HepG2 (cell line): Measurements from ENCODE around the gene RIPOR1. TPM values are rescaled to one million over a fixed set of nuclear protein-coding genes. Genes with fewer than 3 reads are reported as not detected.

ENCODE experiments used
- ATAC-seq: fragments of 200-7000 bp; cut with Tn5 transposase; 3 replicates; pipeline ENCODE4 v1.9.1; 2020; ENCODE audit warnings: mild to moderate bottlenecking, moderate library complexity
- BruUV-seq: library from RNA; stranded (reverse); fragments of 400-500 nt; replicated peaks from 2 replicates; lab custom pipeline; 2021; lab: Mats Ljungman, UMichigan
- CTCF ChIA-PET: fragments of 300-600 bp; formaldehyde crosslinking; extraction: SDS; loops from one replicate; lab custom pipeline; 2021; ENCODE audit warnings: low total read pairs, inconsistent platforms, low intra/inter-chr PET ratio; lab: Yijun Ruan, JAX
- POLR2A ChIA-PET: fragments of 350-600 bp; sonication (Branson Sonifier 250); formaldehyde crosslinking; loops from one replicate; lab custom pipeline; 2020; ENCODE audit warnings: antibody characterized with exemption, inconsistent platforms; lab: Yijun Ruan, JAX
- DNase-seq: peaks from one replicate; pipeline ENCODE4 v3.0.0-alpha.2; 2015; ENCODE audit warnings: low spot score
- FAIRE-seq: peaks from 3 replicates; lab custom pipeline; 2011; peaks lifted over from hg19 to GRCh38; lab: Jason Lieb, UNC
- H2AFZ ChIP-seq: one replicate; pipeline ENCODE4 v1.6.1; 2011; ENCODE audit warnings: low read length, inconsistent platforms
- H3K27ac ChIP-seq: fragments of 300-600 bp; 3 replicates; pipeline ENCODE4 v1.8.0; 2011; ENCODE audit warnings: mixed run types, mild to moderate bottlenecking, mixed read lengths, low read length, inconsistent platforms; ENCODE audit not compliant: insufficient read depth; ENCODE audit errors: extremely low read length
- H3K27me3 ChIP-seq, 2 experiments: fragments of 200-600 bp in 1 of 2; 2 replicates in 1 of 2; 3 replicates in 1 of 2; pipeline versions ENCODE4 v1.6.0 to v1.8.0; 2011; ENCODE audit warnings: low read length in 2 of 2, mild to moderate bottlenecking in 2 of 2, moderate library complexity in 2 of 2, inconsistent platforms in 1 of 2; ENCODE audit not compliant: insufficient read depth in 2 of 2, control insufficient read depth in 1 of 2
- H3K36me3 ChIP-seq, 2 experiments: fragments of 200-600 bp in 1 of 2; replicated peaks in 1 of 2; 2 replicates in 1 of 2; 3 replicates in 1 of 2; pipeline versions ENCODE4 v1.5.1 to v1.8.0; 2011; ENCODE audit warnings: low read length in 2 of 2, inconsistent platforms in 1 of 2; ENCODE audit not compliant: insufficient read depth in 2 of 2, control insufficient read depth in 1 of 2
- H3K4me1 ChIP-seq: 2 replicates; pipeline ENCODE4 v1.5.1; 2012; ENCODE audit warnings: low read length, inconsistent platforms; ENCODE audit not compliant: insufficient read depth
- H3K4me2 ChIP-seq: 2 replicates; pipeline ENCODE4 v1.6.0; 2011; ENCODE audit warnings: low read depth, low read length, inconsistent platforms
- H3K4me3 ChIP-seq, 3 experiments: fragments of 200-600 bp in 1 of 3; sonication (generic), shearing (Covaris generic) in 1 of 3; replicated peaks in 1 of 3; 2 replicates each; pipeline ENCODE4 v1.5.1; 2011 to 2016; ENCODE audit warnings: low read length in 3 of 3, inconsistent platforms in 2 of 3, low read depth in 2 of 3, mild to moderate bottlenecking in 2 of 3, control low read depth in 1 of 3, mixed read lengths in 1 of 3; ENCODE audit not compliant: insufficient read depth in 1 of 3
- H3K79me2 ChIP-seq: one replicate; pipeline ENCODE4 v1.6.1; 2011; ENCODE audit warnings: low read length, inconsistent platforms; ENCODE audit not compliant: insufficient read depth
- H3K9ac ChIP-seq: 2 replicates; pipeline ENCODE4 v1.6.0; 2011; ENCODE audit warnings: mild to moderate bottlenecking, low read depth, low read length, inconsistent platforms; ENCODE audit not compliant: insufficient read depth
- H3K9me3 ChIP-seq: 2 replicates; pipeline ENCODE4 v1.5.1; 2012; ENCODE audit warnings: mild to moderate bottlenecking, low read length
- H4K20me1 ChIP-seq: 2 replicates; pipeline ENCODE4 v1.6.0; 2011; ENCODE audit warnings: inconsistent platforms, mild to moderate bottlenecking, low read length, moderate library complexity; ENCODE audit not compliant: insufficient read depth
- CAMTA2 ChIP-seq: sonication (generic); formaldehyde crosslinking; IDR thresholded peaks from 2 replicates; pipeline ENCODE4 v1.4.0; 2020; ENCODE audit warnings: mild to moderate bottlenecking, missing genetic modification reagents, borderline replicate concordance
- ELF3 ChIP-seq: IDR thresholded peaks from 2 replicates; pipeline ENCODE4 v1.6.1; 2016; ENCODE audit warnings: missing genetic modification reagents, missing compliant biosample characterization
- IRF1 ChIP-seq: sonication (generic); formaldehyde crosslinking; IDR thresholded peaks from 2 replicates; pipeline ENCODE4 v1.4.0; 2020; ENCODE audit warnings: low read depth, mild to moderate bottlenecking, missing genetic modification reagents
- KLF16 ChIP-seq, 2 experiments: sonication (generic) in 1 of 2; formaldehyde crosslinking in 1 of 2; IDR thresholded peaks; 2 replicates each; pipeline versions ENCODE4 v1.6.1 to v1.8.0; 2016 to 2023; ENCODE audit warnings: missing genetic modification reagents in 2 of 2, missing compliant biosample characterization in 1 of 2
- KLF9 ChIP-seq: IDR thresholded peaks from 2 replicates; pipeline ENCODE4 v1.6.1; 2016; ENCODE audit warnings: low read depth
- NCOA1 ChIP-seq: sonication (generic); formaldehyde crosslinking; IDR thresholded peaks from 2 replicates; pipeline ENCODE4 v1.9.0; 2021; ENCODE audit warnings: missing genetic modification reagents
- SATB2 ChIP-seq: sonication (generic); formaldehyde crosslinking; IDR thresholded peaks from 2 replicates; pipeline ENCODE4 v1.5.0; 2020; ENCODE audit warnings: missing genetic modification reagents
- TBX3 ChIP-seq: fragments of 450-650 bp; IDR thresholded peaks from 2 replicates; pipeline ENCODE4 v1.6.1; 2017; ENCODE audit warnings: antibody characterized with exemption, mild to moderate bottlenecking, inconsistent platforms, borderline replicate concordance
- ZEB1 ChIP-seq: IDR thresholded peaks from 2 replicates; pipeline ENCODE4 v1.6.1; 2012; ENCODE audit warnings: mild to moderate bottlenecking, low read depth, inconsistent platforms; ENCODE audit not compliant: insufficient replicate concordance
- ZFAT ChIP-seq: sonication (generic); formaldehyde crosslinking; conservative IDR thresholded peaks from 2 replicates; pipeline ENCODE4 v1.8.1; 2023; ENCODE audit warnings: missing genetic modification reagents, inconsistent platforms
- ZFX ChIP-seq: sonication (generic); formaldehyde crosslinking; IDR thresholded peaks from 2 replicates; pipeline ENCODE4 v1.4.0; 2020; ENCODE audit warnings: mild to moderate bottlenecking, low read depth, missing genetic modification reagents, moderate library complexity
- ZNF264 ChIP-seq: sonication (generic); formaldehyde crosslinking; IDR thresholded peaks from 2 replicates; pipeline ENCODE4 v1.4.0; 2020; ENCODE audit warnings: missing genetic modification reagents
- ZNF430 ChIP-seq: sonication (generic); formaldehyde crosslinking; IDR thresholded peaks from 2 replicates; pipeline ENCODE4 v1.9.0; 2021; ENCODE audit warnings: mild to moderate bottlenecking, missing genetic modification reagents
- ZNF432 ChIP-seq: sonication (generic); formaldehyde crosslinking; IDR thresholded peaks from 2 replicates; pipeline ENCODE4 v1.5.0; 2020; ENCODE audit warnings: missing genetic modification reagents, mild to moderate bottlenecking, borderline replicate concordance
- ZNF639 ChIP-seq: conservative IDR thresholded peaks from 2 replicates; pipeline ENCODE4 v1.6.1; 2018; ENCODE audit warnings: missing genetic modification reagents
- ZNF678 ChIP-seq: sonication (generic); formaldehyde crosslinking; IDR thresholded peaks from 2 replicates; pipeline ENCODE4 v1.4.0; 2020; ENCODE audit warnings: mild to moderate bottlenecking, missing genetic modification reagents
- ZSCAN12 ChIP-seq: sonication (generic); formaldehyde crosslinking; IDR thresholded peaks from 2 replicates; pipeline ENCODE4 v1.9.0; 2021; ENCODE audit warnings: mild to moderate bottlenecking, missing genetic modification reagents
- WGBS: methylation state at CpG from one replicate; pipeline ENCODE4 v1.1.6; 2017; ENCODE audit warnings: low lambda C conversion rate; 5-methylcytosine and 5-hydroxymethylcytosine counted together
- in situ Hi-C: cut with HindIII; loops from 2 replicates; pipeline ENCODE4 v1.10.0; 2017; ENCODE audit warnings: low pct_unique_long_range_greater_than_20kb; ENCODE audit not compliant: extremely low pct_ligation_motif_present
- intact Hi-C: fragments of 100-400 bp; cut with micrococcal nuclease; formaldehyde crosslinking; loops from one replicate; pipeline ENCODE4 v1.10.0; 2022; ENCODE audit not compliant: unreplicated experiment
- polyA plus RNA-seq, 8 experiments: library from polyadenylated mRNA; depleted of rRNA in 3 of 8; stranded (reverse) in 7 of 8; unstranded in 1 of 8; fragments of >200 nt; fragmentation: Illumina TruSeq in 4 of 8; extraction: Trizol in 4 of 8; gene quantifications; 2 replicates each; pipeline versions ENCODE4 v1.2.1 to v1.2.3, GENCODE V29; 2011 to 2016; ENCODE audit warnings: low read depth in 4 of 8, missing spikeins in 1 of 8, mixed read lengths in 1 of 8; ENCODE audit not compliant: insufficient read depth in 1 of 8
- total RNA-seq, 5 experiments: library from RNA; depleted of rRNA; stranded (reverse); fragments of >200 nt; fragmentation: Illumina TruSeq; extraction: Trizol; gene quantifications; 2 replicates each; pipeline ENCODE4 v1.2.3, GENCODE V29; 2016; ENCODE audit warnings: low read depth in 1 of 5
- TF ChIP-seq, protein P1 (sequence below): sonication (generic); formaldehyde crosslinking; IDR thresholded peaks from 2 replicates; pipeline ENCODE4 v1.4.0; 2020; ENCODE audit warnings: missing genetic modification reagents
- TF ChIP-seq, protein P2 (sequence below): sonication (generic); formaldehyde crosslinking; IDR thresholded peaks from 2 replicates; pipeline ENCODE4 v1.4.0; 2020; ENCODE audit warnings: mild to moderate bottlenecking, missing genetic modification reagents

The RIPOR1 gene
- total and polyA plus RNA-seq, 2 of the 13 experiments (the other 11 are each of a cell fraction or from before 2014, with no cell fraction given), result 4.6 to 8.1 TPM

- WGBS, result 44% methylated on average over 30 of the region's 97 CpGs
- Histone ChIP-seq H4K20me1 (peaks cover 20% of the 10 kb centered on the region; the same call in 1 of the 2 replicates), H3K27me3 (no peaks in the 10 kb centered on the region), H3K36me3 (peaks cover 9 to 28% of the 10 kb centered on the region in 2 experiments; a peak in 3 of 5 replicates), H3K4me1 (peaks cover 24% of the 10 kb centered on the region), H3K4me2 (peak overlapping the region; percentile 87), H3K27ac (no peak overlapping the region), H3K79me2 (no peaks in the 10 kb centered on the region), H3K9me3 (no peaks in the 10 kb centered on the region), H2AFZ (no peak overlapping the region), H3K4me3 (peak overlapping the region; percentile 59 to 76 (median 69)), H3K9ac (peak overlapping the region; percentile 53; the same call in 1 of the 2 replicates)
- CTCF ChIA-PET, result interaction anchor here (0.9 to 2.9 kb wide), 2 partner anchors 10 to 17 kb away, joined by 3 to 27 read pairs; partner anchors contain the start of gene RIPOR1
- intact Hi-C loops, result no loop called here
- in situ Hi-C loops, result no loop called here
- POLR2A ChIA-PET, result interaction anchor here (1.2 to 2.0 kb wide), 4 partner anchors 9 to 122 kb away, joined by 3 to 18 read pairs (median 8); partner anchors contain the start of genes ACD, CTCF, PARD6A and RIPOR1
- BruUV-seq, result no TSS peak
- no peak for DNase-seq
- no peak for FAIRE-seq
- ATAC-seq, result peak; percentile 61
- no peak for TF ChIP-seq CAMTA2
- TF ChIP-seq ZNF678 (CRISPR knock-in tag), result no peak; the same call in 1 of the 2 replicates
- TF ChIP-seq, protein P1, sequence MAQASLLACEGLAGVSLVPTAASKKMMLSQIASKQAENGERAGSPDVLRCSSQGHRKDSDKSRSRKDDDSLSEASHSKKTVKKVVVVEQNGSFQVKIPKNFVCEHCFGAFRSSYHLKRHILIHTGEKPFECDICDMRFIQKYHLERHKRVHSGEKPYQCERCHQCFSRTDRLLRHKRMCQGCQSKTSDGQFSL (CRISPR knock-in tag), result no peak
- TF ChIP-seq SATB2 (CRISPR knock-in tag), result no peak
- 0 out of 4 replicates have a peak, but pooled peaks of 1 of the 2 experiments have one; percentile 43 for TF ChIP-seq KLF16 (CRISPR knock-in tag; IDR thresholded peaks at IDR 0.05)
- TF ChIP-seq IRF1 (CRISPR knock-in tag), result no peak
- TF ChIP-seq ZFAT, result no peak
- peak; percentile 53; the same call in 1 of the 2 replicates for TF ChIP-seq ZFX (CRISPR knock-in tag)
- no peak for TF ChIP-seq KLF9 (CRISPR knock-in tag)
- TF ChIP-seq ZNF264 (CRISPR knock-in tag), result 0 out of 2 replicates have a peak, but pooled peaks have one; percentile 68
- TF ChIP-seq, protein P2, sequence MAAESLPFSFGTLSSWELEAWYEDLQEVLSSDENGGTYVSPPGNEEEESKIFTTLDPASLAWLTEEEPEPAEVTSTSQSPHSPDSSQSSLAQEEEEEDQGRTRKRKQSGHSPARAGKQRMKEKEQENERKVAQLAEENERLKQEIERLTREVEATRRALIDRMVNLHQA (CRISPR knock-in tag), result no peak
- TF ChIP-seq ELF3 (CRISPR knock-in tag), result peak; percentile 42; the same call in 1 of the 2 replicates
- TF ChIP-seq ZNF639, result no peak; the same call in 1 of the 2 replicates
- no peak for TF ChIP-seq ZEB1
- TF ChIP-seq ZNF430, result no peak
- 0 out of 2 replicates have a peak, but pooled peaks have one; percentile 29 for TF ChIP-seq NCOA1 (CRISPR knock-in tag)
- 0 out of 2 replicates have a peak, but pooled peaks have one; percentile 31 for TF ChIP-seq ZSCAN12 (CRISPR knock-in tag)
- TF ChIP-seq ZNF432, result no peak
- TF ChIP-seq TBX3, result no peak
Measured at GRCh38 chr16:67537636-67538591, 9.3 kb downstream of the RIPOR1 start.
